ENCODE data around the gene BAX. TPM values are rescaled to one million over a fixed set of nuclear protein-coding genes. Genes with fewer than 3 reads are reported as not detected.

Gene BAX
- total and polyA plus RNA-seq, 2 of the 13 experiments (the other 11 are each of a cell fraction or from before 2014, with no cell fraction given), result 139 to 176 TPM

- Histone ChIP-seq H3K4me2 (ENCODE audit: low read depth, low read length) (no peak overlapping the region), H4K20me1 (ENCODE audit: insufficient read depth, low read length) (no peaks in the 10 kb centered on the region), H3K36me3 (replicated peaks in 1 of 2; ENCODE audit: control insufficient read depth in 1 of 2, insufficient read depth in 2 of 2, low read length in 2 of 2) (peaks cover 27 to 53% of the 10 kb centered on the region in 2 experiments), H3K4me1 (ENCODE audit: insufficient read depth, low read length) (no peaks in the 10 kb centered on the region), H3K27me3 (ENCODE audit: control insufficient read depth in 1 of 2, insufficient read depth in 2 of 2, low read length in 2 of 2) (no peaks in the 10 kb centered on the region), H2AFZ (ENCODE audit: low read length) (no peak overlapping the region), H3K9ac (ENCODE audit: insufficient read depth, low read depth, low read length) (no peak overlapping the region), H3K9me3 (ENCODE audit: low read length) (no peaks in the 10 kb centered on the region), H3K4me3 (replicated peaks in 1 of 3; ENCODE audit: insufficient read depth in 1 of 3, low read depth in 2 of 3, low read length in 3 of 3) (no peak overlapping the region), H3K27ac (ENCODE audit: extremely low read length, insufficient read depth, low read length) (no peak overlapping the region), H3K79me2 (ENCODE audit: insufficient read depth, low read length) (no peaks in the 10 kb centered on the region)
- POLR2A ChIA-PET, result no interaction called here
- 98% methylated on average over 13 of the region's 15 CpGs for WGBS (ENCODE audit: low lambda C conversion rate)
- BruUV-seq (replicated peaks), result no TSS peak
- in situ Hi-C loops (cut with HindIII; ENCODE audit: extremely low pct_ligation_motif_present, low pct_unique_long_range_greater_than_20kb) (no loop called here), intact Hi-C loops (cut with micrococcal nuclease; ENCODE audit: unreplicated experiment) (no loop called here)
- CTCF ChIA-PET (ENCODE audit: low intra/inter-chr PET ratio, low total read pairs), result no interaction called here
- TF ChIP-seq MTF2 (CRISPR knock-in tag; IDR thresholded peaks at IDR 0.05; ENCODE audit: borderline replicate concordance) (no peak), ZNF251 (CRISPR knock-in tag; IDR thresholded peaks at IDR 0.05) (no peak), POGZ (CRISPR knock-in tag; IDR thresholded peaks at IDR 0.05) (no peak), CAMTA2 (CRISPR knock-in tag; IDR thresholded peaks at IDR 0.05; ENCODE audit: borderline replicate concordance) (no peak), ZNF496 (CRISPR knock-in tag; IDR thresholded peaks at IDR 0.05; ENCODE audit: insufficient replicate concordance) (no peak), KLF16 (CRISPR knock-in tag; IDR thresholded peaks at IDR 0.05) (no peak), ZNF350 (CRISPR knock-in tag; IDR thresholded peaks at IDR 0.05; ENCODE audit: borderline replicate concordance, low read depth) (no peak), ZNF740 (CRISPR knock-in tag; IDR thresholded peaks at IDR 0.05) (no peak), MIXL1 (CRISPR knock-in tag; IDR thresholded peaks at IDR 0.05) (no peak), ZBTB42 (CRISPR knock-in tag; IDR thresholded peaks at IDR 0.05) (no peak), WIZ (CRISPR knock-in tag; IDR thresholded peaks at IDR 0.05) (no peak), FLYWCH1 (CRISPR knock-in tag; IDR thresholded peaks at IDR 0.05) (no peak), KDM5B (CRISPR knock-in tag; IDR thresholded peaks at IDR 0.05; ENCODE audit: borderline replicate concordance) (no peak), POLR2AphosphoS2 (IDR thresholded peaks at IDR 0.05; ENCODE audit: low read depth, low read length) (no peak), ZBTB8A (CRISPR knock-in tag; IDR thresholded peaks at IDR 0.05; ENCODE audit: borderline replicate concordance, low read depth) (no peak), RARG (CRISPR knock-in tag; IDR thresholded peaks at IDR 0.05; ENCODE audit: low read depth) (no peak)
- TF ChIP-seq, protein P1, sequence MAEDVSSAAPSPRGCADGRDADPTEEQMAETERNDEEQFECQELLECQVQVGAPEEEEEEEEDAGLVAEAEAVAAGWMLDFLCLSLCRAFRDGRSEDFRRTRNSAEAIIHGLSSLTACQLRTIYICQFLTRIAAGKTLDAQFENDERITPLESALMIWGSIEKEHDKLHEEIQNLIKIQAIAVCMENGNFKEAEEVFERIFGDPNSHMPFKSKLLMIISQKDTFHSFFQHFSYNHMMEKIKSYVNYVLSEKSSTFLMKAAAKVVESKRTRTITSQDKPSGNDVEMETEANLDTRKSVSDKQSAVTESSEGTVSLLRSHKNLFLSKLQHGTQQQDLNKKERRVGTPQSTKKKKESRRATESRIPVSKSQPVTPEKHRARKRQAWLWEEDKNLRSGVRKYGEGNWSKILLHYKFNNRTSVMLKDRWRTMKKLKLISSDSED (CRISPR knock-in tag; IDR thresholded peaks at IDR 0.05), result no peak
- TF ChIP-seq, protein P2, sequence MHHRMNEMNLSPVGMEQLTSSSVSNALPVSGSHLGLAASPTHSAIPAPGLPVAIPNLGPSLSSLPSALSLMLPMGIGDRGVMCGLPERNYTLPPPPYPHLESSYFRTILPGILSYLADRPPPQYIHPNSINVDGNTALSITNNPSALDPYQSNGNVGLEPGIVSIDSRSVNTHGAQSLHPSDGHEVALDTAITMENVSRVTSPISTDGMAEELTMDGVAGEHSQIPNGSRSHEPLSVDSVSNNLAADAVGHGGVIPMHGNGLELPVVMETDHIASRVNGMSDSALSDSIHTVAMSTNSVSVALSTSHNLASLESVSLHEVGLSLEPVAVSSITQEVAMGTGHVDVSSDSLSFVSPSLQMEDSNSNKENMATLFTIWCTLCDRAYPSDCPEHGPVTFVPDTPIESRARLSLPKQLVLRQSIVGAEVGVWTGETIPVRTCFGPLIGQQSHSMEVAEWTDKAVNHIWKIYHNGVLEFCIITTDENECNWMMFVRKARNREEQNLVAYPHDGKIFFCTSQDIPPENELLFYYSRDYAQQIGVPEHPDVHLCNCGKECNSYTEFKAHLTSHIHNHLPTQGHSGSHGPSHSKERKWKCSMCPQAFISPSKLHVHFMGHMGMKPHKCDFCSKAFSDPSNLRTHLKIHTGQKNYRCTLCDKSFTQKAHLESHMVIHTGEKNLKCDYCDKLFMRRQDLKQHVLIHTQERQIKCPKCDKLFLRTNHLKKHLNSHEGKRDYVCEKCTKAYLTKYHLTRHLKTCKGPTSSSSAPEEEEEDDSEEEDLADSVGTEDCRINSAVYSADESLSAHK (CRISPR knock-in tag; IDR thresholded peaks at IDR 0.05; ENCODE audit: borderline replicate concordance), result no peak
- no peak for DNase-seq (ENCODE audit: low spot score)
- no peak for ATAC-seq
- FAIRE-seq, result no peak
Measured at GRCh38 chr19:49004133-49004532, 49.5 kb downstream of the BAX start.
